Adipose tissue (tissue), 3 donors: ENCODE results near the gene KIF6. TPM values are rescaled to one million over a fixed set of nuclear protein-coding genes. Genes with fewer than 3 reads are reported as not detected.

ENCODE experiments used
- H3K27ac ChIP-seq: one replicate; pipeline ENCODE4 v1.5.1; 2013; ENCODE audit warnings: low read depth, low read length
- WGBS, 3 donors: extraction: QIAGEN DNeasy Blood & Tissue Kit; methylation state at CpG; one replicate each; pipeline ENCODE4 v1.1.7; 2013; 5-methylcytosine and 5-hydroxymethylcytosine counted together
- polyA plus RNA-seq, 3 donors: library from polyadenylated mRNA; stranded (reverse); fragments of 200-250 nt; gene quantifications; one replicate each; pipeline ENCODE4 v1.2.3, GENCODE V29; 2013
- donor health status: healthy with polysubstance abuse.
- donor health status: Bipolar disorder and iron deficiency.
- donor health status: healthy.

KIF6 gene
- polyA plus RNA-seq, 3 donors, result 0.10 to 0.31 TPM; not detected in 1

GRCh38 chr6:39617520-39617919 lies 107.7 kb downstream of the KIF6 start:
- no peak overlapping the region for H3K27ac ChIP-seq
- 85 to 88% (median 86%) methylated on average over 3 of the region's 3 CpGs for WGBS, 3 donors

GRCh38 chr6:39617026-39617425 lies 108.2 kb downstream of the KIF6 start:
- H3K27ac ChIP-seq, result no peak overlapping the region

- H3K27ac ChIP-seq, result no peak overlapping the region
- WGBS, 3 donors, result 59 to 76% (median 76%) methylated on average over 1 of the region's 1 CpG
Measured at GRCh38 chr6:39615622-39616021, 109.6 kb downstream of the KIF6 start.

- 78 to 92% (median 78%) methylated on average over 2 of the region's 2 CpGs for WGBS, 3 donors
- H3K27ac ChIP-seq, result no peak overlapping the region
Measured at GRCh38 chr6:39614393-39614950, 110.7 kb downstream of the KIF6 start.

GRCh38 chr6:39610221-39610620 lies 115.0 kb downstream of the KIF6 start:
- no peak overlapping the region for H3K27ac ChIP-seq

GRCh38 chr6:39608652-39609345 lies 116.4 kb downstream of the KIF6 start:
- H3K27ac ChIP-seq, result no peak overlapping the region

More at GRCh38 chr6:39610221-39610620, 115.0 kb downstream of the KIF6 start:
- WGBS, 3 donors, result 22 to 24% (median 23%) methylated on average over 3 of the region's 3 CpGs

GRCh38 chr6:39602601-39603519 lies 122.3 kb downstream of the KIF6 start:
- WGBS, 3 donors, result 75 to 90% (median 79%) methylated on average over 4 of the region's 4 CpGs
- H3K27ac ChIP-seq, result no peak overlapping the region

More at GRCh38 chr6:39608652-39609345, 116.4 kb downstream of the KIF6 start:
- WGBS, 3 donors, result 73 to 85% (median 77%) methylated on average over 7 of the region's 7 CpGs

- WGBS, 3 donors, result 53 to 58% (median 57%) methylated on average over 2 of the region's 2 CpGs
- no peak overlapping the region for H3K27ac ChIP-seq
Measured at GRCh38 chr6:39599973-39600372, 125.2 kb downstream of the KIF6 start.

GRCh38 chr6:39599341-39599740 lies 125.9 kb downstream of the KIF6 start:
- no peak overlapping the region for H3K27ac ChIP-seq
- WGBS, 3 donors, result 91 to 97% (median 95%) methylated on average over 2 of the region's 2 CpGs

- H3K27ac ChIP-seq, result no peak overlapping the region
- WGBS, 3 donors, result 89 to 90% (median 89%) methylated on average over 2 of the region's 2 CpGs
Measured at GRCh38 chr6:39594285-39594684, 130.9 kb downstream of the KIF6 start.

- 87 to 96% (median 93%) methylated on average over 2 of the region's 2 CpGs for WGBS, 3 donors
- H3K27ac ChIP-seq, result no peak overlapping the region
Measured at GRCh38 chr6:39593646-39594045, 131.6 kb downstream of the KIF6 start.

GRCh38 chr6:39590871-39591393 lies 134.3 kb downstream of the KIF6 start:
- no peak overlapping the region for H3K27ac ChIP-seq
- 80 to 93% (median 87%) methylated on average over 5 of the region's 5 CpGs for WGBS, 3 donors

- 75 to 83% (median 82%) methylated on average over 4 of the region's 4 CpGs for WGBS, 3 donors
- H3K27ac ChIP-seq, result no peak overlapping the region
Measured at GRCh38 chr6:39587080-39587479, 138.1 kb downstream of the KIF6 start.

GRCh38 chr6:39585641-39586040 lies 139.6 kb downstream of the KIF6 start:
- WGBS, 3 donors, result 88 to 93% (median 93%) methylated on average over 2 of the region's 2 CpGs
- no peak overlapping the region for H3K27ac ChIP-seq

GRCh38 chr6:39577446-39578165 lies 147.6 kb downstream of the KIF6 start:
- whole genome bisulfite sequencing, 3 donors, result 77 to 92% (median 88%) methylated on average over 6 of the region's 6 CpGs
- no peak overlapping the region for H3K27ac ChIP-seq

- 71 to 90% (median 84%) methylated on average over 4 of the region's 4 CpGs for WGBS, 3 donors
Measured at GRCh38 chr6:39576556-39577303, 148.5 kb downstream of the KIF6 start.

GRCh38 chr6:39574991-39575390 lies 150.2 kb downstream of the KIF6 start:
- 83 to 92% (median 84%) methylated on average over 4 to 7 of the region's 7 CpGs for WGBS, 3 donors

More at GRCh38 chr6:39576556-39577303, 148.5 kb downstream of the KIF6 start:
- H3K27ac ChIP-seq, result no peak overlapping the region

GRCh38 chr6:39573541-39573940 lies 151.7 kb downstream of the KIF6 start:
- WGBS, 3 donors, result 52 to 59% (median 53%) methylated on average over 3 of the region's 3 CpGs
- H3K27ac ChIP-seq, result no peak overlapping the region

More at GRCh38 chr6:39574991-39575390, 150.2 kb downstream of the KIF6 start:
- no peak overlapping the region for H3K27ac ChIP-seq
